HG02798 (cell line): ENCODE results near the gene MBD3.
"Not testable (repeated sequence)": the region's sequence is repeated elsewhere in the genome, so short reads cannot be mapped to it uniquely, and the experiment has no call there.

Experiments
- ATAC-seq: cut with Tn5 transposase; IDR thresholded peaks from one replicate; pipeline ENCODE4 v1.9.1; 2021; ENCODE audit warnings: mild to moderate bottlenecking; ENCODE audit not compliant: unreplicated experiment, poor library complexity

The MBD3 gene

DNA sequence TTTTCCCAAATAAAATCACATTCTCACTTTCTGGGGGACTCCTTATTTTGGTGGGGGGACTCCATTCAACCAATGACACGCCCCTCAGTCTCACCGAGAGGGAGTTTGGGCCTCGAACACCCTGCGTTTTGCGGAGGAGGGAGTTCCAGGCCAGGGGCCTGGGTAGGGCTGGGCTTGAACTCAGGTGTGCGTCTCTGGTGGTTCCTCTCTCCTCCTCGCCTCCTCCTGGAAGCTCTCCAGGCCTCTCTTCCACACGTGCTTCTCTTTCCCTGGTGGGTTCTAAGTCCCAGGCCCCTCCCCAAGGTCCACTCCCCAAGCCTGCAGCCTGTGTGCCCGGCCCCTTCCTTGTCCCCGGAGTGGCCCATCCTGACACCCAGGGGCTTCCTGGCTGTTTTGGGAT, 39.2 kb downstream of the MBD3 start:
- no peak for ATAC-seq

DNA sequence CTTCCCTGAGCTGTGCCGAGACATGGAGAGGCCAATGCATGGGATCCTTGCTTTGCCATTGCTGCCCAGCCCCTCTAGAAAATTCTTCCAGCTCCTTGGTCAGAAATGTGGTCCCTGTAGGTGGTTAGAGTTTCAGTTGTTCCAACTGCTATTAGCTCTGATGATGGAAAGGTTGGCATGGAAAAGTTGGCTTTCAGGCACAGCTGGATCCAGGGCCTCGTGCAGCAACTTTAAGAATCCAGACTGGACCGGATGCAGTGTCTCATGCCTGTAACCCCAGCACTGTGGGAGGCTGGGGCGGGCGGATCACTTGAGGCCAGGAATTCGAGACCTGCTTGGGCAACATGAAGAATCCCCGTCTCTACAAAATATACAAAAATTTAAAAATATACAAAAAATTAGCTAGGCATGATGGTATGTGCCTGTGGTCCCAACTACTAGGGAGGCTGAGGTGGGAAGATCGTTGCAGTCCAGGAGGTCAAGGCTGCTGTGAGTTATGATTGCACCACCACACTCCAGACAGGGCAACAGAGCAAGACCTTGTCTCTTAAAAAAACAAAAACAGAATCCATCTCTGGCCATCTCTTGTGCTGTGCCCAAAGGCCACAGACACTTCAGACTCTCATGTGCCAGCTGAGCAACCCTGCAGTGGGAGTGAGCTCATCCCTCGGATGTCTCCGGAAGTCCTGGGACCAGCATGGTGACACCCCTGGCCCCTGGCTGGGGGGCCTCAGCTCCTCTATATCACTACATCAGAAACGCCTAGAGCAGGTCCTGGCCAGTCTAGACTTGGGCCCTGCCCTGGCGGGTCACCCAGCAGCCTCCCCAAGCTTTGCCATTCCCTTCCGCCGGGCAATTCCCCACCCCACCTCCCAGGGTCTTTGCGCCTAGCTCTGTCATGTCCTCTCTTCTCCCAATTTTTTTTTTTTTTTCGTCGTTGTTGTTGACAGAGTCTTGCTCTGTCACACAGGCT, 41.3 kb downstream of the MBD3 start:
- no peak for ATAC-seq

DNA sequence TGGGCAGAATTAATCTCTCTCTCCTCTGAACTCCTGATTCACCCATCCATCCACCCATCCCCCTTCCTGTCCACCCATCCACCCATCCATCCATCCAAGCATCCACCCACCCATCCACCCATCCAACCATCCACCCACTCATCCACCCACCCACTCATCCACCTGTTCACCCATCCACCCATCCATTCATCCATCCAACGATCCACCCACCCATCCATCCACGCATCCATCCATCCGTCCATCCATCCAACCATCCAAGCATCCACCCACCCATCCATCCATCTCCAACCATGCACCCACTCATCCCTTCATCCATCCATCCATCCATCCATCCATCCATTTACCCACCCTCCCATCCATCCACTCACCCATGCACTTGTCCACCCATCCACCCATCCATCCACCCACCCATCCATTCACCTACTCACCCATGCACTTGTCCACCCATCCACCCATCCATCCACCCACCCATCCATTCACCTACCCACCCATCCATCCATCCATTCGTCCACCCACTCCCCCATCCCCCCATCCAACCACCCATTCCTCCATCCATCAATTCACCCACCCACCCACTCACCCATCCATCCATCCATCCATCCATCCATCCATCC, 43.2 kb downstream of the MBD3 start:
- no peak for ATAC-seq

DNA sequence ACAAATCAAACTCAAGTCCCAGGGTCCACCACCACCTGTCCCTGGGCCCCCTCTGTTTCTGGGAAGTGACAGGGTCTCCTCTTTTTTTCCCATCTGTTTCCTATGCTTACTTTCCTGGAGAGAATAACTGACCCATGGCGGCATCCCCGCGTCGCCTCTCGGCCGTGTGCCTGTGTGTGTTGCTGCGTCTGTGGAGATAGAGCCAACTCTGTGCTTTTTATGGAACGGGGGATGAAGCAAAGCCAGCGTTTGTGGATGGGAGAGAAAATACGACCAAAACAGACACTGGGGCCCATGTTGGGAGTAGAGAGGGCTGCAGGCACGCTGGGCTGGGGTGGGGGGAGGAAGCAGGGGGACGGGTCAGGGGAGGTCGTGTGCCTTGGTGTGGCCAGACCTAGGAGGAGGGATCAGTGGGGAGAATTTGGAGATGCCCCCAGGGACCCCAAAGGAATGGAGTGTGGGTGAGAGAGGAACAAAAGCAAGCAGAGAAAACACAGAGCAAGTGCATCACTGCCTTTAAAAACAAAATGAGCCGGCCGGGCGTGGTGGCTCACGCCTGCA, 52.2 kb downstream of the MBD3 start:
- no peak for ATAC-seq

DNA sequence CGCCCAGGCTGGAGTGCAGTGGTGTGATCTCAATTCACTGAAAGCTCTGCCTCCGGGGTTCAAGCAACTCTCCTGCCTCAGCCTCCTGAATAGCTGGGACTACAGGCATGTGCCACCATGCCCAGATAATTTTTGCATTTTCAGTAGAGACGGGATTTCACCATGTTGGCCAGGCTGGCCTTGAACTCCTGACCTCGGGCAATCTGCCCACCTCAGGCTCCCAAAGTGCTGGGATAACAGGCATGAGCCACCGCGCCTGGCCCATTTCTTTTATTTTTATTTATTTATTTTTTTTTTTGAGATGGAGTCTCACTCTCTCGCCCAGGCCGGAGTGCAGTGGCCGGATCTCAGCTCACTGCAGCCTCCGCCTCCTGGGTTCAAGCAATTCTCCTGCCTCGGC, 52.9 kb downstream of the MBD3 start:
- ATAC-seq = not testable (repeated sequence)

DNA sequence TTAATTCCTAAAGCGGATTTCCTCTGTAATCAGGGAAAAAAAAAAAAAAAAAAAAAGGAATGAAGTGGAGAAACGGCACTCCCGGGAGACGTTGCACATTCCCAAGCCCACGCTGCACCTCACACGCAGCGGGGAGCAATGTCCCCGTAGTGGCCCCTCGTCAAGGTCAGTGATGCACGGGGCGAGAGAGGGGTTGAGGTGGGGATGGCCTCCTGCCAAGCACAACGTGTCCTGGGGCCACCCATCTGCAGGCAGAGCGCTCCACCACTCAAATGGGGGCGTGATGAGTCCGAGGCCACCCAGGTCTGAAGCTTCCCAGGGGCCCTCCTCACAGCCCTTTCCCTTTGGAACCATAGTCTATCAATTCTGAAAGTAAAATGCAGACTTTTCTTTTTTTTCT, 53.7 kb downstream of the MBD3 start:
- no peak for ATAC-seq

DNA sequence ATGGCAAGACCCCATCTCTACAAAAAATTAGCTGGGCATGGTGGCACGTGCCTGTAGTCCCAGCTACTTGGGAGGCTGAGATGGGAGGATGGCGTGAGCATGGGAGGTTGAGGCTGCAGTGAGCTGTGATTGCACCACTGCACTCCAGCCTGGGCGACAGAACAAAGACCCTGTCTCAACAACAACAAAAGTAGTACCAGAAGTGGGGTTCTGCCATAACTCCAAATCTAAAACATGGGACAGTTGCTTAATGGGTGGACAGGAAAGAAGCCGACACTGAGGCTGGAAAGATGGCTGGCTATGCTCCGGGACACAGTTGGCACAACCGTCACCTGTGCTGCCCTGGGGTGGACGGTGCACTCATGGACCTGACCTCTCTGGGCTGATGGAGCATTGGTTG, 57.0 kb downstream of the MBD3 start:
- not testable (repeated sequence) for ATAC-seq

DNA sequence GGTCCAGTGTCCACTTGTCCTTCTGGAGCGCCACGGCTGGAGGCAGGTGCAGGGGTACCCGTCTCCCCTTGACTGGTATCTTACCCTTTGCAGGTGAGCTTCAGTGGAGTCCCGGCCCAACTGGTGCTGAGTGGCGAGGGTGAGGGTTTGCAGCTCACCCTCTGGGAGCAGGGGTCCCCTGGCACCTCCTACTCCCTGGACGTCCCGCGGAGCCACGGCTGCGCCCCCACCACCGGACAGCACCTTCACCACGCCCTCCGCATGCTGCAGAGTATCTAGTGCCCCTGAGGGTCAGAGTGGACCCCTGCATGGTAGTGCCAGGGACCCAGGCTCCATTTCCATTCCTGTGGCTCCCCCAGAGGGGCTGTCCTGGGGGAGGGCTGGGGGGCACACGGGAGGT, 57.7 kb downstream of the MBD3 start:
- no peak for ATAC-seq

DNA sequence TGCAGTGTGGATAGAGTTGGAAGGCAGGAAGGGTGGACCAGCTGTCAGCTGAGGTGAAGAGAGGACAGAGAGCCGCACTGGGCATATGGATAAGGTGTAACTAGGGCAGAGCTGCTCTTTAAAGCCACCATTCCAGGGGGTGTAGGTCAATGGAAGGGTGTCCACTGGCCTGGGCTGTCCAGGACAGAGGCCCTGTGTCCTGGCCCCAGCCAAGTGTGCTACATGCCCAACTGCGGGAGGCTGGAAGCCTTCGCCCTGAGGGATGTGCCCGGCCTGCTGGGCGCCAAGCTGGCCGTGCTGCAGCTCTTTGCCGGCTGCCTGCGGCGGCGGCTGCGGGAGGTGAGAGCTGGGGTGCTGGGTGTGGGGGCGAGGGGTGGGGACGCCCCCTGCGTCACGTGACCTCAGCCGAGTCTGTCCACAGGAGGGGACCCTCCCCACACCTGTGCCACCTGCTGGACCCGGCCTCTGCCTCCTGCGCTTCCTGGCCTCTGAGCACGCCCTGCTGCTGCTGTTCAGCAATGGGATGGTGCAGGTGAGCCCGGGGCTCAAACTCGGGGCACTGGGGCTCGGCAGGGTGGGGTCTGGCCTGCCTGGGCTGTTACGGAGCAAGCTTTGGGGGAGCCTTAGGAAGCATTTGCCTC, 59.0 kb downstream of the MBD3 start:
- ATAC-seq = no peak

DNA sequence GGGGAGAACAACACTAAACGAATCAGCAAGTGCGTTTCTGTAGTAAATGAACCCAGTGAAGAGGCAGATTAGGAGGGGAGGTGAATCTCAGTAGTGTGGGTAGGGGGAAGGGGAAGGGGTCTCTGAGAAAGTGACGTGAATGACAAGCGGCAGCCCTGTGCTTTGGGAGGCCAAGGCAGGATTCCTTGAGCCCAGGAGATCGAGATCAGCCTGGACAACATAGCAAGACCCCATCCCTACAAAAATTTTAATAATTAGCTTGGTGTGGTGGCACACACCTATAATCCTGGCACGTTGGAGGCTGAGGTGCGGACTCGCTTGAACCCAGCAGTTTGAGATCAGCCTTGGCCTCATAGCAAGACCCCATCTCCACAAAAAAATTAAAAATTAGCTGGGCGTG, 60.7 kb downstream of the MBD3 start:
- no peak for ATAC-seq

DNA sequence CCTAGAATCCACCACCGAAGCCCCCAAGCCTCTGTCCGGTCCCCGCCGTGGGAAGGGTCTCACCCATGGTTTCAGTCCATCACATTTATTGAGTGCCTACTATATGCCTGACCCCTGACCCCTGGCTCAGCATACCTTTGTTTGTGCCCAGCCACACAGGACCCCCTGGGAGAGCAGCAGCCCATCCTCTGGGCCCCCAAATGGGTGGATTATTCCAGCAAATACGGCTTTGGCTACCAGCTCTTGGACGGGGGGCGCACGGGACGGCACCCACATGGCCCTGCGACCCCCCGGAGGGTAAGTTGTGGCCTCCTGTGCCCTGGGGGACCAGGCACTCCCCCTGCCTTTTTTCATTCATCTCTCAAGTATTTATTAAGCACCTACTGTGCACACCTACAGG, 61.1 kb downstream of the MBD3 start:
- no peak for ATAC-seq

DNA sequence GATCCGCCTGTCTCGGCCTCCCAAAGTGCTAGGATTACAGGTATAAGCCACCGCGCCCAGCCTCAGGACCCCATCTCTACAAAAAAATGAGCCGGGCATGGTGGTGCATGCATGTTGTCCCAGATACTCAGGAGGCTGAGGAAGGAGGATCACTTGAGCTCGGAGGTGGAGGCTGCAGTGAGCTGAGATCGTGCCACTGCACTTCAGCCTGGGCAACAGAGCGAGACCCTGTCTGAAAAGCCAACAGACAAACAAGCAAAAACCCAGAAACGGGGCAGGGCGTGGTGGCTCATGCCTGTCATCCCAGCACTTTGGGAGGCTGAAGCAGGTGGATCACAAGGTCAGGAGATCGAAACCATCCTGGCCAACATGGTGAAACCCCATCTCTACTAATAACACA, 61.8 kb downstream of the MBD3 start:
- ATAC-seq = not testable (repeated sequence)

DNA sequence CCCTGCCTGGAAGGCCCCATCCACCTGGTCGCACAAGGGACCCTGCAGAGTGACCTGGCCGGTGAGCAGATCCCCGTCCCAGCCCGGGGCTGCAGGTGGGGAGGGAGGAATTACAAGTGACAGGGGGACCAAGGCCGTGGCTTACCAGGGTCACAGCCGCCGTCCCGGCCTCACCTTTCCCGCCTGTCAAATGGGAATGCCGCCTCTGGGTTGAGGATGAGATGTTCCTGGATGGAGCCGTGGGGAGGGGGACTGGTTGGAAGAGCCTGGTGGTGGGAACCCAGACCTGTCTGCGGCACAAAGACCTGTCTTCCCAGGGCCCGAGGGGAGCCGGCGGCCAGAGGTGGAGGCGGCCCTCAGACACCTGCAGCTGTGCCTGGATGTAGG, 63.2 kb downstream of the MBD3 start:
- ATAC-seq = no peak

DNA sequence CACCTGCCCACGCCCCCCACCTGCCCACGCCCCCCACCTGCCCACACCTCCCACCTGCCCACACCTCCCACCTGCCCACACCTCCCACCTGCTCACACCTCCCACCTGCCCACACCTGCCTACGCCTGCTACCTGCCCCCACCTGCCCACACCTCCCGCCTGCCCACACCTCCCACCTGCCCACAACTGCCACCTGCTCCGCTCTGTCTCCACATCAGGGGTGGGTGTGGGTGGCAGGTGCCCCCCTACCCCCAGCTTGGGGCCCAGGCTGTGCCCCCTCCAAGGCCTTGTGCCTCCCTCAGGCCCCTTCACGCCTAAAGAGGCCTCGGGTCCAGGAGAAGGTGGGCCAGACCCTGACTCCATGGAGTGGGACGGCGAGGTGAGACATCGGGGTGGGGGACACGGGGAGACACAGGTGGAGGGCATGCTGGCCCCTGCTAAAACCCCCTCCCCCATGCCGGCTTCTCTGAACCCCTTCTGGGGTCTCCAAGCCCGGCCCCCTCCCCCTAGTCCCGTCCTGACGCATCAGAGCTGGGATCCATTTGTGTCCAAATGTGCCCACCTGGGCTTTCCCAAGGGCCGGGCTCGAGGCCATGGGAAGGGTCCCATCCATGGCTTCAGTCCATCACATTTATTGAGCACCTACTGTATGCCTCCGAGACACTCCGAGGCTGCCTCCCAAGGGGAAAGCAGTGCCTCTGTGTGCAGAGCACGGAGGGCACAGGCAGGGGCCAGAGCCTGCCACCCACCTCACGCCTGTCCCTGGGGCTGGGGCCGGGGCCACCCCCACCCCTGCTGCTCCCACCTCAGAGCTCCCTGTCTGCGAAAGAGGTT, 63.9 kb downstream of the MBD3 start:
- ATAC-seq = no peak

DNA sequence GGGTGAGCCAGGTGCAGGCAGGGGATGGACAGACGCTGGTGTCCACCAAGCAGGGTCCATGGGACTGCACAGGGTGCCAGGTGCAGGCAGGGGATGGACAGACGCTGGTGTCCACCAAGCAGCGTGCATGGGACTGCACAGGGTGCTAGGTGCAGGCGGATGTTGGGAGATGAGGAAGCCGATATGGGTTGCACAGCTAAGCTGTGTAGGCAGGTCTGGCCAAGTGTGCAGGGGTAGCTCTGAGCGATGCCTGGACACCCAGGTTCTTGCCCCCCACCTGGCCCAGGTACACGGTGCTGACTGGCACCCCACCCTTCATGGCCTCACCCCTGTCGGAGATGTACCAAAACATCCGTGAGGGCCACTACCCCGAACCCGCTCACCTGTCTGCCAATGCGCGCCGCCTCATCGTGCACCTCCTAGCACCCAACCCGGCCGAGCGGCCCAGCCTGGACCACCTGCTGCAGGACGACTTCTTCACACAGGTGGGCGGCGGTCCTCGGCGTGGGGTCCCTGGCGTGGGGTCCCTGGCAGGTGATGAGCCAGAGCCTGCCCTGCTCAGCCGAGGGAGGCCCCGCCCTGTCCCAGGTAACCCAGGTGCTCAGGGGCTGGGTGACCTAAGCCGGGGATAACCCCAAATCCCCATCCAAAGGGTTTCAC, 64.9 kb downstream of the MBD3 start:
- no peak for ATAC-seq

DNA sequence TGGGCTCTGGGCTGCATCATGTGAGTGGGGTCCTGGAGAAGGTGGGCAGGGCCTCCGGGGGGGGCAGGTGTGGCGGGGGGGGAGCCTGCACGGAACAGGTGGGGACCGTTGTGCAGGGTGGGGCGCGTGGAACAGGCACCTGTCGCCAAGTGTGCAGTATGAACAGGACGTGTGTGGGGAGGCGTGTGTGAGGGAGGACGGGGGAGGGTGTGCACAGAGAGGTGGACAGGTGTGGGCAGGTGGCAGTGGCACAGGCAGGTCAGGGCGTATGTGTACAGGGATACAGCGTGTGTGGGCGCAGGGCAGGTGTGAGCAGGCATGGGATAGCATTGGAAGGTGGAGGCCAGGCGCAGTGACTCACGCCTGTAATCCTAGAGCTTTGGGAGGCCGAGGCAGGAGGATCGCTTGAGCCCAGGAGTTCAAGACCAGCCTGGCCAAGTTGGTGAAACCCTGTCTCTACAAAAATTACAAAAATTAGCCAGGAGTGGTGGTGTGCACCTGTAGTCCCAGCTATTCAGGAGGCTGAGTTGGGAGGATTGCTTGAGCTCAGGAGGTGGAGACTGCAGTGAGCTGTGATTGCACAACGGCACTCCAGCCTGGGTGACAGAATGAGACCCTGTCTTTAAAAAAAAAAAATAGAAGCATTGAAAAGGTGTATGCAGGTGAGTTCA, 65.6 kb downstream of the MBD3 start:
- no peak for ATAC-seq

DNA sequence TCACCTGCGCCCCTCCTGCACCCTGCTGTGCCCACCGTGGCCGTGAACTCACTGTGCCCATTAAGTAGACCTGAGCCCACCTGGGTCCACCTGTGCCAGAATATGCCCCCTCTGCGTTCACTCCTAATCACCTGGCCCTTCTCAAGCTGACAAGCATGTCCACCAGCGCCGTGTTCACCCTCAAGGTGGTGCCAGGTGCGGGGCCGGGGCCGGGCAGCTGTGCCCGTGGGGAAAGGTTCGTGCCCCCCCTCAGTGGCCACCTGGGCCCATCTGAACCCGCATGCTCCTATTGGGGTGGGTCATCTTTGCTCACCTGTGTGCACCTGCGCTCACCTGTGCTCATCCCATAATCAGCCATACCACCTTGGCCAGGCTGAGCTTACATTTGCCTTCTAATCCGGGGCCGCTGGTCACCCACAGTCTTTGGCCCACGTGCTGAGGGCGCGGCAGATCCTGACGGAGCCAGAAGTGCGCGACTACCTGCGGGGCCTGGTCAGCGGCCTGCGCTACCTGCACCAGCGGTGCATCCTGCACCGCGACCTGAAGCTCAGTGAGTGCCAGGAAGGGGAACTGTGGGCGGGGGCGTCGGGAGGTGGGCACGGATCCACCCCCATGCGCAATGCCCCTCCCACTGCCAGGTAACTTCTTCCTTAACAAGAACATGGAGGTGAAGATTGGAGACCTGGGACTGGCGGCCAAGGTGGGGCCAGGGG, 66.4 kb downstream of the MBD3 start:
- ATAC-seq = no peak

DNA sequence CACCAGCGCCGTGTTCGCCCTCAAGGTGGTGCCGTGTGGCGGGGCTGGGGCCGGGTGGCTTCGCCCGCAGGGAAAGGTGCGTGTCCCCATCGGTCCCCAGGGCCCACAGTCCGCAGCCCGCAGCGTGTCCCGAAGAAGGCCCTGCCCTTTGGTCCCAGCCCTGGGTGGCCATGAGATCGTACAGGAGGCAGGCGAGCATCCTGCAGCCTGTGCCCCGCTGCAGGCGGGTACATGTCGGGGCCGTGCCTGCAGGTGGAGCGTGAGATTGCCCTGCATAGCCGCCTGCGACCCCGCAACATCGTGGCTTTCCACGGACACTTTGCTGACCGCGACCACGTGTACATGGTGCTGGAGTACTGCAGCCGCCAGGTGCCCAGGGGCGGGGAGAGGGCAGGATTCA, 67.3 kb downstream of the MBD3 start:
- no peak for ATAC-seq

DNA sequence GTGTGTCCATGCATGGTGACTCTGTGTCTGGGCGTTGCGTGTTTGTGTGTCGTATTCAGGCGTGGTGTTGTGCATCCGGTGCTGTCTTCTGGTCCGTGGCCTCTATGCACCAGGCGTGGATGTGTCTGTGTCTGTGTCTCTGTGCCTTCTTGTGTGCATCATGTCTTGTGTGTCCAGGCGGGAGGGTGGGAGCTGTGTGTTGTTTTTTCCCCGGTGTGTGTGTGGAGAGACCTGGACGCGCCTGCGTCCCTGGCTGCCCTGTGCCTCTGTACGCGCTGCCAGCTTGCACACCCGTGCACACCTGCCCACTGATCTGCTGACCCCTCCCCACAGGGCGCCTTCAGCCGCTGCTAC, 67.7 kb downstream of the MBD3 start:
- ATAC-seq = no peak
